Stimulated activated CD4-positive, alpha-beta T cell treated with anti-CD3 and anti-CD28 coated beads, Interleukin-1b, Interleukin-23, amount 100 ng/mL, for 48 hours (primary cell): ENCODE measurements around the gene CEACAM3.

Experiments
- DNase-seq: peaks from one replicate; pipeline ENCODE4 v3.0.0-alpha.2; 2020

Gene CEACAM3

GRCh38 chr19:41793414-41793727 is 3.0 kb upstream of the CEACAM3 start:
- no peak for DNase-seq

- DNase-seq, result peak; percentile 55
Measured at GRCh38 chr19:41795031-41795461, 1.3 kb upstream of the CEACAM3 start.

GRCh38 chr19:41796901-41797300 is 514 bp downstream of the CEACAM3 start:
- no peak for DNase-seq

GRCh38 chr19:41799444-41800000 is 3.1 kb downstream of the CEACAM3 start:
- no peak for DNase-seq

GRCh38 chr19:41801031-41801430 is 4.6 kb downstream of the CEACAM3 start:
- no peak for DNase-seq

- no peak for DNase-seq
Measured at GRCh38 chr19:41801792-41802211, 5.4 kb downstream of the CEACAM3 start.

- DNase-seq, result no peak
Measured at GRCh38 chr19:41802770-41803169, 6.4 kb downstream of the CEACAM3 start.

DNA sequence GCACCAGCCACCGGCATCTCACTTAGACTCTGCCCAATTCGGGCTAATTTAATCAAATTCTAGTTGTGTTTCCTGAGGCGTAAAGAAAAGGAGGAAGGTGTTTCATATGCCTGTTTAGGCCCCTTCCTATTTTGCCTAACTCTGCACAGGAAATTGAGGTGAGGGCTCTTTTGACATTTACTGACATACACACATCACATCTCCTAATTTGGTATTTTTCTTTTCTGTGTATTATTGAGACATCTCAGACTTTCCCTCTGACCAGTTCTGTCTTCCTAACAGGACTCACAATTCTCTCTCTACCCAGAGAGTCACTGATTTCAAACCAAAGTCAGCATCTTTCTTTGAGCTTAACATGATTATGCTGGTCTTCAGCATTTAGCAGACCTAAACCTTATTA is 7.9 kb downstream of the CEACAM3 start:
- no peak for DNase-seq

GRCh38 chr19:41807176-41807575 is 10.8 kb downstream of the CEACAM3 start:
- no peak for DNase-seq

DNA sequence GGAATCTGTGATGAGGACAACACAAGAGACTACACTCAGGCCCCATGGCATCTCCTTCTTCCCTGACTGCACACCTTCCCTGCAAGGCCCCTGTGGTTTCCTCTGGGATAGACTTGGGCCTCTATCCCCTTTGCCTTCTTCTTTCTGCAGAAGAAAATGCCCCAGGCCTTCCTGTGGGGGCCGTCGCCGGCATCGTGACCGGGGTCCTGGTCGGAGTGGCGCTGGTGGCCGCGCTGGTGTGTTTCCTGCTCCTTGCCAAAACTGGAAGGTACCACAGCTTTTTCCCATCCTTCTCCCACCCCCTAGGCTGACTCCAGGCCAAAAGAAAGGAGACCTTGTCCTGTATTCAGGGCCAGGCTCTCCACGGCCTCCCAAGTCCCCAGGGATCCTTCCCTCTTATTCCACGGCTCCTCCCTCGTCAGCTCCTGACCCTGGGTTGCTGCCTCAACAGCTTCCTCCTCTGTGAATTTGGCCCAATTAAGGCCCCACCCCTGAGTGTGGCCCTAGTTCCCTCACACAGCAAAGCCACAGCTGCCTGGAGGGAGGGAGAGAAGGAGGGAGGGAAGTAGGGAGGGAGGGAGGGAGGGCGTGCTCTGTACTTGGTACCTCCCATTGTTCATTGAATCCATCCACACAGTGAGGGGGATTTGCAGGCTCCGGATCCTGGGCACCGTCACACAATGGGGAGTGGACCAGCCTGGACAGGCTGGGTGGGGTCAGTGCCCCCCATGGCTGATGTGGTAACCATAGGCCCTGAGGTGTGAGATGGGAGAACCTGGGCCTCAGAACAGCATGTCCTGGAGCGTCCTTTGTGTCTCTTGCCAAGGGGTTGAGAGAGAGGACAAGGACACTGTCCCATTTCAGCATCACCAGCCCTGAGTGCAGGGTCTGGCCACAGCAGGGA is 12.5 kb downstream of the CEACAM3 start:
- no peak for DNase-seq

GRCh38 chr19:41810301-41810700 is 13.9 kb downstream of the CEACAM3 start:
- no peak for DNase-seq

DNA sequence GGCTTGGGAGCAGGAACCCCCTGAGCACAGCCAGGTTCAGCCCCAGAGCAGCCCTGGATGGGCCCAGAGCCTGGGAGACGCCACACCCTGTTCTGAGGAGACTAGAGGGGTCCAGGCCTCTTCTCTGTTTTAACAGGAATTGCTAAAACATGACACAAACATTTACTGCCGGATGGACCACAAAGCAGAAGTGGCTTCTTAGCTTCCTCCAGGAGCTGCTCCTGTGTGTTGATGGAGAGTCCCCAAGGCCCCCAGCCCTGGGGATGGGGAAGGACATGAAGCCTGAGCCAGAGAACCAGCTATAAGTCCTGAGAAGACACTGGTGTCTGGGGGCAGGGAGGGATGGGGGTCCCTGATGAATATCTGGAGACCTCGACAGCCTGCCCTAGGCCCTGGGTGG is 14.6 kb downstream of the CEACAM3 start:
- no peak for DNase-seq

GRCh38 chr19:41811981-41812380 is 15.6 kb downstream of the CEACAM3 start:
- DNase-seq, result no peak

DNA sequence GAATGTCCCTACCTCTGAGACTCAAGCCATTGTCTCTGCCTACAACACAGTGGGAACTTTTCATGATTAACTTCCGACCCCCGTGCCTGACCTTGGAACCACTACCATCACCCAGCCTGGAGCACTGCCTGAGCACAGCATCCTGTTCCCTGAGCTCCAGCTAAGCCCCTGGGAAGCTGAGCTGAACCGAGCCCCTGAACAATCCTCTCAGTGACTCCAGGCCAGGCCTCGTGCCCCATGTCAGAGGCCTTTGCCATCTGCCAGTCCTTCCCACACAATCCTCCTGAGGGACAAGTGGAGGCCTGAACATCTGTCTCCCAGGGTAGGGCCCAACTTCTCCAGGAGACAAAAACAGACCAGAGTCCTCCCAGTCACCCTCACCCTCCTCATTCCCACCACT is 17.5 kb downstream of the CEACAM3 start:
- DNase-seq, result no peak

- no peak for DNase-seq
Measured at GRCh38 chr19:41815301-41815700, 18.9 kb downstream of the CEACAM3 start.

- no peak for DNase-seq
Measured at GRCh38 chr19:41816761-41817160, 20.4 kb downstream of the CEACAM3 start.

- DNase-seq, result peak; percentile 46
Measured at GRCh38 chr19:41821003-41821735, 24.8 kb downstream of the CEACAM3 start.

- no peak for DNase-seq
Measured at GRCh38 chr19:41837981-41838708, 41.8 kb downstream of the CEACAM3 start.

- no peak for DNase-seq
Measured at GRCh38 chr19:41839211-41839610, 42.8 kb downstream of the CEACAM3 start.

GRCh38 chr19:41843371-41843770 is 47.0 kb downstream of the CEACAM3 start:
- no peak for DNase-seq

- no peak for DNase-seq
Measured at GRCh38 chr19:41844601-41845000, 48.2 kb downstream of the CEACAM3 start, which contains the start of gene LYPD4. Gene LYPD4, minus strand, starts transcription at chr19:41844683. Its CDS starts 5,398 bp downstream, at chr19:41839285.

GRCh38 chr19:41845001-41845050 is 48.4 kb downstream of the CEACAM3 start, which contains the start of gene DMRTC2:
Gene DMRTC2, plus strand, starts transcription at chr19:41845042. Its CDS starts 2,387 bp downstream, at chr19:41847429.
- DNase-seq, result no peak

GRCh38 chr19:41845051-41845590 is 48.7 kb downstream of the CEACAM3 start:
- no peak for DNase-seq
